ENCODE data around the gene ACVRL1.

DNA sequence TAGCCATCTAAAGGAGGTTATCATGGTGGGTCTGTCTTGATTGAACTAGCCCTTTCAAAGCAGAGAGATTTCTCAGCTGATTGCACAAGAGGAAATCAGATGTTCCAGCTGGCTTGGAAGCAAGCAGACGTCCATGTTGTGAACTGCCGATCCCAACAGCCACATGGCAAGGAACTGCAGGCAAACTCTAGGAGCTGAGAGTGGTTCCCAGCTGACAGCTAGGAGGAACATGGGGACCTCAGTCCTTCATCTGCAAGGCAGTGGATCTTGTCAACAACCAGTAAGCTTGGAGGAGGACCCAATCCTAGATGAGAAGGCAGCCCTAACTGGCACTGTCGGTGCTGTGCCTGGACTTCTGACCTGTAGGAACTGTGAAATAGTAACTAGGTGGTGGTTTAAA is 51.9 kb downstream of the ACVRL1 start:
- no peak for TF ChIP-seq CTCF (IDR thresholded peaks at IDR 0.05)
- TF ChIP-seq POLR2A (IDR thresholded peaks at IDR 0.05): no peak

Measured in transverse colon (tissue), 3 donors.